Smooth muscle cell of the pulmonary artery (primary cell): ENCODE data around the gene ZNF17. TPM values are rescaled to one million over a fixed set of nuclear protein-coding genes. Genes with fewer than 3 reads are reported as not detected.

Source experiments
- total RNA-seq: library from RNA; depleted of rRNA; stranded (reverse); fragments of >200 nt; gene quantifications from 2 replicates; pipeline ENCODE4 v1.2.3, GENCODE V29; 2014

Gene ZNF17
- 13.8 and 14.2 TPM in 2 replicates for total RNA-seq

GRCh38 chr19:57410877-57411671 is at the start of gene ZNF17:
TSS of gene ZNF17 (plus strand) at chr19:57411161. CDS start at chr19:57413616, 2,455 bp downstream.

GRCh38 chr19:57362997-57363687 is 47.8 kb upstream of the ZNF17 start, which contains the start of the genes TRAPPC2B and ZNF547:
TSS of gene TRAPPC2B (plus strand) at chr19:57363551. CDS start at chr19:57364834, 1,283 bp downstream.
TSS of gene ZNF547 (plus strand) at chr19:57363551. CDS start at chr19:57368556, 5,005 bp downstream.

DNA sequence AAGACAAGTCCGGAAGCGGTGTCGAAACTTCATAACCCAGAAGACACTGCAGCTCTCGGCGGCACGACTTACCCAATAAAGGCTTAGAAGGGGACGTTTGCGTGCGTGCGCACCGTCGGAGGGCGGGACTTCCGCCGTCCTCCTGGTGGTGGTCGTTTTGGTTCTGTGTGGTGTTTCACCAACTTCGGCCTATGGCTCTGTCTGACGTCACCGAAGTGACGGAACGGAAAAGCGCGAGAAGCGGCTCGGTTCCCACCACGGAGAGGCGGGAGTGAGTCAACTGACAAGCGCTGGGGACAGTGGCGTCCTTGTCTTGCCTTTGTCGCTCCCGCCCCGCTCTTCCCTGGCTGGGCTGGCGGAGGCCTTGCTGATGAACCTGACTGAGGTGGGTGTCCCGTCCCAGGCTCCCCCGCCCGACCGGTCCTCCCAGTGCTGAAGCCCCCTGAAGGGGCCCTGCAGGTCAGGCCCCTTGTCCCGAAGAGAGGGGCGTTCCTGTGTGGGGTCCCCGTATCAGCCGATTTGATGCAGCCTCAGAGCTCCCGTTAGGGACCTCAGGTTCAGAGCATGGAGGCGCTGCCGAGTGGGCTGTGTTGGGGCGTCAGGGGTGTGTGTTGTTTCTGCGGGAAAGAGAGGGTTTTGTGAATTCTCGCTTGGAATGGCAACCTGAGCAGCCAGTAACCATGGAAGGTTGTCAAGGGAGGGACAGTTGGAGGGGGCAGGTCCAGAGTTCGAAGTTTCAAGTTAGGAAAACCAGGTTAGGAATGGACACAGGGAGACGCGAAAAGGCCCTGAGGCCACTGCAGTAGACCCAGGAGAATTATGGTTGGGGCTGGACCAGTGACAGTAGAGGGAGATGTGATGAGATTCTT is 21.0 kb upstream of the ZNF17 start, which contains the start of gene ZNF548:
Gene ZNF548, plus strand, starts transcription at position 125 of the 869 bp plus-strand sequence. Its CDS starts 246 bp downstream, at position 371.

DNA sequence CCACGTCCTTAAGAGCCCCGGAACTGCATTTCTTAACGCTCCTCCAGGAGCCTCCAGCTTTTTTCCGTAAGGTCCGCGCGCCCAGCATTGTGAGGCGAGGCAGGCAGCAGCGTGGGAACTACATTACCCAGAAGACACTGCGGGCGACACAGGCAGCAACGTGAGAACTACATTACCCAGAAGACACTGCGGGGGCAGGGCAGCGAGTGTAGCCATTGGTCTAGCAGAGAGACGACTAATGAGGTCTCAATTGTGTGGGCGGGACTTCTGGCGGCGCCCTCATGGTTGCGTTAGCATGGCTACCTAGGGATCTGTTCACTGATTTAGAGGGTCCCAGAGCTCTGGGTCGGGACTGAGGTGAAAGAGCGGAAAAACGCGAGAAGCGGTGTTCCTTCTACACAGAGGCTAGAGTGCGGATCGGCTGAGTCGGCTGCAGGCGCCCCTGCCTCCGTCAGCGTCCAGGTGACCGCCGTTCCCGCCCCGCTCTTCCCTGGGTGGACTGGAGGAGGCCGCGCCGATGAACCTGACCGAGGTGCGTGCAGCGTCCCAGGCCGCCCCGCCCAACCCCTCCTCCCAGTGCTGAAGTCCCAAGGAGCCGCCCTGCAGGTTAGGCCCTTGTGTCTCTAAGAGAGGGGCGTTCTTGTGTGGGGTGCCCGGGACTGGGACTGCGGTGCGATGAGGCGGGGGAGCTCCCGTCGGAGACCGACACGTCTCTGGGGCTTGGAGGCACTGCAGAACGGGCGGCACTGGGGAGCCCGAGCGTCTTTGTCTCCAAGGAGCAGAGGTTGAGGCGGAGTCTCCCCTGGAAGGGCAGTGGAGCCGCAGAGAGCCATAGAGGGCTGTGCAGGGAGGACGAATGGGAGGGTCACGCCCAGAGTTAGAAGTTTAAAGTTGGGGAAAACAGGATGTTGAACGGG is 24.4 kb downstream of the ZNF17 start, which contains the start of gene ZNF749:
Gene ZNF749, plus strand, starts transcription at position 264 of the 917 bp plus-strand sequence. Its CDS starts 254 bp downstream, at position 518.

Other genes with a start within 250 kb of the ZNF17 start
- not detected in 2 replicates for gene DUXA, start 243.7 kb upstream of the ZNF17 start, total RNA-seq
- gene ZNF264, start 219.7 kb upstream of the ZNF17 start, total RNA-seq: 39.9 and 55.3 TPM in 2 replicates
- gene AURKC, start 180.1 kb upstream of the ZNF17 start, total RNA-seq: 0.23 and 0.46 TPM in 2 replicates
- 38.6 and 40.7 TPM in 2 replicates for gene ZNF805, start 170.5 kb upstream of the ZNF17 start, total RNA-seq
- 125 and 136 TPM in 2 replicates for gene ZNF460, start 130.7 kb upstream of the ZNF17 start, total RNA-seq
- 11.2 and 12.3 TPM in 2 replicates for gene ZNF543, start 90.7 kb upstream of the ZNF17 start, total RNA-seq
- 9.5 and 10.9 TPM in 2 replicates for gene ZNF304, start 59.9 kb upstream of the ZNF17 start, total RNA-seq
- gene TRAPPC2B, start 47.6 kb upstream of the ZNF17 start, total RNA-seq: 6.6 and 7.5 TPM in 2 replicates
- gene ZNF547, start 47.6 kb upstream of the ZNF17 start, total RNA-seq: 3.7 and 3.8 TPM in 2 replicates
- 18.8 and 21.2 TPM in 2 replicates for gene ZNF548, start 21.3 kb upstream of the ZNF17 start, total RNA-seq
- 10.0 and 15.4 TPM in 2 replicates for gene ZNF749, start 24.2 kb downstream of the ZNF17 start, total RNA-seq
- gene VN1R1, start 46.0 kb downstream of the ZNF17 start, total RNA-seq: 0.72 and 0.76 TPM in 2 replicates
- gene ZNF772, start 66.4 kb downstream of the ZNF17 start, total RNA-seq: 17.5 and 19.9 TPM in 2 replicates
- 13.8 and 13.9 TPM in 2 replicates for gene ZNF419, start 76.6 kb downstream of the ZNF17 start, total RNA-seq
- gene ZNF773, start 88.8 kb downstream of the ZNF17 start, total RNA-seq: 13.7 and 22.1 TPM in 2 replicates
- gene ZNF549, start 116.2 kb downstream of the ZNF17 start, total RNA-seq: 6.5 and 7.2 TPM in 2 replicates
- 9.1 and 13.0 TPM in 2 replicates for gene ZNF550, start 148.7 kb downstream of the ZNF17 start, total RNA-seq
- gene ZNF416, start 167.8 kb downstream of the ZNF17 start, total RNA-seq: 5.4 and 5.5 TPM in 2 replicates
- gene ZIK1, start 173.0 kb downstream of the ZNF17 start, total RNA-seq: 5.2 and 6.8 TPM in 2 replicates
- gene ZNF530, start 188.7 kb downstream of the ZNF17 start, total RNA-seq: 2.1 and 2.3 TPM in 2 replicates
- gene ZNF134, start 203.1 kb downstream of the ZNF17 start, total RNA-seq: 20.7 and 21.9 TPM in 2 replicates
- 10.8 and 11.0 TPM in 2 replicates for gene ZNF211, start 222.0 kb downstream of the ZNF17 start, total RNA-seq